CD4-positive, alpha-beta T cell treated with Interleukin-6 for 4 hours (primary cell): ENCODE measurements around the gene SLC44A5.

Experiments
- DNase-seq: peaks from one replicate; pipeline ENCODE4 v3.0.0-alpha.2; 2020; ENCODE audit warnings: mixed read lengths

SLC44A5 gene

DNA sequence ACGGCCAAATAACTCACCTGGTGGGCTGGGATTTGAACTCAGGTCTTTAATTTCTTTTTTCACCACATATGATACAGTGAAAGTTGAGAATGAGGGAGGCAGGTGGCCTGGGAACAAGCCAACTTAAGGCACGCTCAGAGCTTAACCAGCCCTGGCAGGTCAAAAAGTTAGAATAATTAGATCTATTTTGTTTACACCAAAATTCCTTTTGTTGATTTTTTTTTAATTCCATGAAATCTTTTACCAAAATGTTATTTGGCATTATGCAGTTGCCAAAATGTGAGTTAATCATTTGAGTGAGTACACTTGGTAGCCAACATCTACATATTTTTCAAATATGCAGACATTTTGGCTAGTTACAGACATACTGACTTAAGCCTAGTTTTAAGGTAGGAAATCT lies 439.9 kb downstream of the SLC44A5 start:
- DNase-seq = no peak

DNA sequence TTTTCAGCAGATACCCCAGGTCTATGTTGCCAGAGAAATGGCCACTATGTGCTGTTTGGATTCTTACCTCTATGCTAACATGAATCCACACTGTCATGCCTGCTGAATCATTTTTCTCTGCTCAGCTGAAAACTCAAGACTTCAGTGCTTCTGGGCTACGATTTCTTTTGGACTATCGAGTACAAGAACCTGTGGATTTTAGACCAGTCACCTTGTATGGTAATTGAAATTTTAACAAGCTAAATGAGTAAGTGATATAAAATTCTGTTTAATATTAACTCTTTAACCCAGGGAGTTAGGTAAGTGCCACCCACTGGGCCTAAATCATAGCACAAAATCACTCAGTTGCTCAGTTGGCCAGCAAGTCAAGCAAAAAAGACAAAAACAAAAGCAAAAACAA lies 440.9 kb downstream of the SLC44A5 start:
- DNase-seq = no peak

DNA sequence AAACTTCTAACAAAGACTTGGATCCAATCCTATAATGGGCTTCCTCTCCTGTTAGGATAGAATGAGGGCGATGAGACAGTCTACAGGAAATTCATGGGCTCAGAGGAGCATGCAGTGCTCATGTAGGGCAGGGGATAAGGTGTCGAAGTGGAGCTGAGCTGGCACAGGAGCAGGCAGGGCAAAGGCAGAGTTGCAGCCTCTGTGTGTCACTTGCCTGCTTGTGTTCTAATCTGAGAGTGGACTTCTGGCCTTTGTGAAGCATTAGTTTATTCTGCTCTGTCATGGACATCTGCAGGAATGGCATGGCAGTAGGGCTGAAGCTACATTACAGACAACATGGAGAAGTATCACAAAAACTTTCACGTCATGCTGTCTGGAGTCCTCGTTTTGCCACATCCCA lies 444.1 kb downstream of the SLC44A5 start:
- no peak for DNase-seq

DNA sequence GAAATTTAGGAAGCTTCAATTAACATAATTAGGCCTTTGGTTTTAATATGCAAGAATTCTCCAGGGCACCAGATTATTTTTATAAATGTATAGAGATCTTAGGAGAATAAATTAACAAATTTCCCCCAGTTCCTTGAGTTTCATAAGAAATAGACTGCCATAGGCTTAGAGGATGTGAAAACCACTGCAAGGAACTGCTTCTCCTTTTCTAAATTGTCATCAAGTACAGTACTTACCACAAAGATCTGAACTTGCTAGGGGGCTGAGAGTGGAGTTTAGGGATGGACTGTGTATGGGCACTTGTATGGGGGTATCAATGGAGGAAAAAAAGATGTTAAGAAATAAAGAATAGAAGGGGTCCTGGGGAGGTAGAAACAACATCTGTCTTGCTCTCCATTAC lies 445.6 kb downstream of the SLC44A5 start:
- no peak for DNase-seq

DNA sequence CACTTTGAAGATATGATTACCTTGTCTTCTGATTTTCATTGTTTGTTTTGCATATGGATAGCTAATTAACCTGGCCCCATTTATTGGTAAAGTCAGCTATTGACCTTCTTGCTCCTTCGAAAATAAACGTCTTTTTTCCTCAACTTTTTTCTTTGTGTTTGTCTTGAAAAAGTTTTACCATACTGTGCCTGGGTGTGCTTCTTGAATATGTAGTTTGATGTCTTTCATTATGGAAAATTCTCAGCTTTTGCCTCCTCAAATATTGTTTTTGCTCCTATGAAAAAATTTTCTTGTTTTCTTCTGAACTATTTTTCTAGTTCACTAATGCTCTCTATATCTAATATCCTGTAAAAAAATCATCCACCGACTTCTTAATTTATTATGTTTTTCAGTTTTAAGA lies 451.8 kb downstream of the SLC44A5 start:
- DNase-seq = no peak
